ENCODE results near the gene LGI4.

The LGI4 gene

GRCh38 chr19:35149463-35149862 lies 14.6 kb upstream of the LGI4 start:
- in situ Hi-C loops (cut with MboI; ENCODE audit: low pct_unique_long_range_greater_than_20kb, low sequenced_read_pairs, unreplicated experiment) = no loop called here
- no peak for TF ChIP-seq CTCF (IDR thresholded peaks at IDR 0.05; ENCODE audit: extremely low read depth, insufficient read depth, missing control alignments)

DNA sequence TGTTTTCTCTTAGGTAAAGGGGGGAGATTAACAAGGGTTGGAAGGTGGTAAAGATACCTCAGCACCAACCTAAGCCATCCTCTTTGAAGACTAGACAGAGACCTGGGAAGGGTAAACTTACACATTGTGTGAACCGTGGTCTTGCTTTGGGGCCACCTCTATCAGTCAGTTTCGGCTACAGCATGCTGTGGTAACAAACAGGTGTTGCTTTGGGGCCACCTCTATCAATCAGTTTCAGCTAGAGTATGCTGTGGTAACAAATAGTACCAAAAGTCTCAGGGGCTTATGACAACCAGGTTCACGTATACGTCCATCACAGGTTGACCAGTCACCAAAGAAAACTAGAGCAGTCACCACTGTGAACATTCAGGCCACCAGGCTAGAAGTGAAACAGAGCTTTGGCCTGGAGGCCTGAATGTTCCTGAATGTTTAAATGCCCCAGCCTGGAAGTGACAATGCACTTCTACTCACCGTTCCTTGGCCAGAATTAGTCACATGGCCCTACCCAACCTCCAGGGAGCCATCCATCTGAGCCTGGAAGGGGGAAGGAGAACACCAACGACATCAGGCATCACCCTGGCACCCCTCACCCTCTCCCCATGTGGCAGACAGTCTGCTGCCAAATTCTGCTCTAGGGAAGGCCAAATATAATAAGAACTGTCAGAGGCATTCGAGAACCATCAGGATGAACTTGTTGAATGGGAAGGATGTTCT lies 12.0 kb upstream of the LGI4 start:
- DNase-seq (ENCODE audit: low spot score) = no peak
- no peak for TF ChIP-seq CTCF (IDR thresholded peaks at IDR 0.05; ENCODE audit: extremely low read depth, insufficient read depth, missing control alignments)
- in situ Hi-C loops (cut with MboI; ENCODE audit: low pct_unique_long_range_greater_than_20kb, low sequenced_read_pairs, unreplicated experiment) = no loop called here

More at GRCh38 chr19:35149463-35149862, 14.6 kb upstream of the LGI4 start:
- no peak for DNase-seq (ENCODE audit: low spot score)

GRCh38 chr19:35144600-35145436 lies 10.0 kb upstream of the LGI4 start:
- no peak for TF ChIP-seq CTCF (IDR thresholded peaks at IDR 0.05; ENCODE audit: extremely low read depth, insufficient read depth, missing control alignments)
- no peak for DNase-seq (ENCODE audit: low spot score)
- in situ Hi-C loops (cut with MboI; ENCODE audit: low pct_unique_long_range_greater_than_20kb, low sequenced_read_pairs, unreplicated experiment) = no loop called here

DNA sequence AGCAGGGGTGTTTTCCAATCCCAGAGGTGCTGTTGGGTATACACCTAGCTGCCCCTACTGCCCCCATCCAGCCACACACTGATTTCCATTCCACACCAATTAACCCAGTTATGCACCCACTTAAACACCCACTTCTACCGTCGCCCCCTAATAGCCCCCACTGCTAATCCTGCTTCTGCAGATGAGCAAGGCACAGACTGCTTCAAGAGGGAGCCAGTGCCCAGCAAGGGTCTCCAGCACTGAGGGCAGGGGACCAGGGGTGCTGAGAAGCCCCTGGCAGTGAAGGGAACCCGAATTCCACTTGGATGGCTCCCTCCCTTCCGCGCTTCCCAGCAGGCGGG lies 9.4 kb upstream of the LGI4 start:
- TF ChIP-seq CTCF (IDR thresholded peaks at IDR 0.05; ENCODE audit: extremely low read depth, insufficient read depth, missing control alignments) = no peak
- in situ Hi-C loops (cut with MboI; ENCODE audit: low pct_unique_long_range_greater_than_20kb, low sequenced_read_pairs, unreplicated experiment) = no loop called here
- DNase-seq (ENCODE audit: low spot score) = no peak

DNA sequence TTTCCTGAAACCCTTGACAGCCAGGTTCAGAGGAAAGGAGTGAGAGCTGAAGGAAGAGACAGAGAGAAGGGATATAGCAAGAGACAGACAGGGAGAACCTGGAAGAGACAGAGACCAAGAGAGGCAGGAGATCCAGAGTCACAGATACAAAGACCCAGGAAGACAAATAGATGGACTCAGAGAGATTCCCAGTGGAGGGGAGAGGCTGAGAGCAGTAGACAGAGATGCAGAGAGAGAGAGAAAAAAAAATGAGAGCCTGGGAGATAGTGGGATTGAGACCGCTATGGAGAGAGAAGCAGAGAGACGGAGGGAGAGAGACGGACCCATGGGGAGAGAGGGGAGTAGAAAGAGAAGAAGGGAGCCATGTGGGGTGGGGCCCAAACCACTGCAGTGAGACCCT lies 9.0 kb upstream of the LGI4 start:
- DNase-seq (ENCODE audit: low spot score) = no peak
- in situ Hi-C loops (cut with MboI; ENCODE audit: low pct_unique_long_range_greater_than_20kb, low sequenced_read_pairs, unreplicated experiment) = no loop called here
- TF ChIP-seq CTCF (IDR thresholded peaks at IDR 0.05; ENCODE audit: extremely low read depth, insufficient read depth, missing control alignments) = no peak

GRCh38 chr19:35143231-35143715 lies 8.4 kb upstream of the LGI4 start, which contains the start of gene FXYD7:
Gene FXYD7 (plus strand): TSS chr19:35143255. CDS start chr19:35143334, 79 bp downstream.
- in situ Hi-C loops (cut with MboI; ENCODE audit: low pct_unique_long_range_greater_than_20kb, low sequenced_read_pairs, unreplicated experiment) = no loop called here
- TF ChIP-seq CTCF (IDR thresholded peaks at IDR 0.05; ENCODE audit: extremely low read depth, insufficient read depth, missing control alignments) = no peak
- no peak for DNase-seq (ENCODE audit: low spot score)
